Astrocyte (in vitro differentiated cells and primary cell): ENCODE results near the gene LY86.

Experiments
- CTCF ChIP-seq: IDR thresholded peaks from 2 replicates; pipeline ENCODE4 v1.5.1; 2011; ENCODE audit warnings: low read depth, mild to moderate bottlenecking, inconsistent platforms, low read length, moderate library complexity; ENCODE audit not compliant: insufficient read depth
- EZH2 ChIP-seq: IDR thresholded peaks from 2 replicates; pipeline ENCODE4 v1.6.1; 2012; ENCODE audit warnings: mild to moderate bottlenecking, low read length, inconsistent platforms; ENCODE audit not compliant: insufficient read depth

GRCh38 chr6:6626187-6626586 is 37.7 kb downstream of the LY86 start:
- TF ChIP-seq CTCF (no peak), EZH2 (no peak)
